ENCODE data around the gene COG8. TPM values are rescaled to one million over a fixed set of nuclear protein-coding genes. Genes with fewer than 3 reads are reported as not detected.

The COG8 gene
- total RNA-seq, 1 donor from 2014 or later, result 32.4 TPM

GRCh38 chr16:69378760-69379159 is 39.4 kb upstream of the COG8 start:
- H3K27ac Mint-ChIP-seq (ENCODE audit: unreplicated experiment), result no peak overlapping the region
- no peak overlapping the region for H2AFZ ChIP-seq (ENCODE audit: low read depth, low read length)
- peak overlapping the region; percentile 24 for H3K4me2 ChIP-seq (ENCODE audit: low read length)
- H3K9me3 ChIP-seq (ENCODE audit: insufficient read depth, low read depth, low read length), result no peaks in the 10 kb centered on the region
- no peak overlapping the region for H3K9ac ChIP-seq (ENCODE audit: low read length)
- H3K79me2 ChIP-seq (ENCODE audit: insufficient read depth, low read length), result peaks cover 36% of the 10 kb centered on the region
- no peak overlapping the region for H3K4me3 ChIP-seq (ENCODE audit: insufficient read depth, low read depth, low read length)
- H3K4me3 Mint-ChIP-seq (ENCODE audit: unreplicated experiment), result no peak overlapping the region
- no peaks in the 10 kb centered on the region for H3K4me1 ChIP-seq (ENCODE audit: insufficient read depth, low read length)
- peaks cover 5% of the 10 kb centered on the region for H3K4me1 Mint-ChIP-seq (ENCODE audit: low read depth, unreplicated experiment)
- DNase-seq (ENCODE audit: low read depth), result peak; percentile 36
- peaks cover 4% of the 10 kb centered on the region for H4K20me1 ChIP-seq (ENCODE audit: insufficient read depth, low read length)
- peaks cover 21% of the 10 kb centered on the region for H3K36me3 ChIP-seq (ENCODE audit: insufficient read depth, low read length)
- no peaks in the 10 kb centered on the region for H3K27me3 ChIP-seq (ENCODE audit: insufficient read depth, low read length)
- TF ChIP-seq EZH2 (IDR thresholded peaks at IDR 0.05; ENCODE audit: insufficient read depth, low read length), result no peak
- TF ChIP-seq, protein P1, sequence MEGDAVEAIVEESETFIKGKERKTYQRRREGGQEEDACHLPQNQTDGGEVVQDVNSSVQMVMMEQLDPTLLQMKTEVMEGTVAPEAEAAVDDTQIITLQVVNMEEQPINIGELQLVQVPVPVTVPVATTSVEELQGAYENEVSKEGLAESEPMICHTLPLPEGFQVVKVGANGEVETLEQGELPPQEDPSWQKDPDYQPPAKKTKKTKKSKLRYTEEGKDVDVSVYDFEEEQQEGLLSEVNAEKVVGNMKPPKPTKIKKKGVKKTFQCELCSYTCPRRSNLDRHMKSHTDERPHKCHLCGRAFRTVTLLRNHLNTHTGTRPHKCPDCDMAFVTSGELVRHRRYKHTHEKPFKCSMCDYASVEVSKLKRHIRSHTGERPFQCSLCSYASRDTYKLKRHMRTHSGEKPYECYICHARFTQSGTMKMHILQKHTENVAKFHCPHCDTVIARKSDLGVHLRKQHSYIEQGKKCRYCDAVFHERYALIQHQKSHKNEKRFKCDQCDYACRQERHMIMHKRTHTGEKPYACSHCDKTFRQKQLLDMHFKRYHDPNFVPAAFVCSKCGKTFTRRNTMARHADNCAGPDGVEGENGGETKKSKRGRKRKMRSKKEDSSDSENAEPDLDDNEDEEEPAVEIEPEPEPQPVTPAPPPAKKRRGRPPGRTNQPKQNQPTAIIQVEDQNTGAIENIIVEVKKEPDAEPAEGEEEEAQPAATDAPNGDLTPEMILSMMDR (IDR thresholded peaks at IDR 0.05; ENCODE audit: insufficient read depth, low read depth, low read length), result no peak
- peaks cover 8% of the 10 kb centered on the region for H3K36me3 Mint-ChIP-seq (ENCODE audit: low read depth, unreplicated experiment)
- no peaks in the 10 kb centered on the region for H3K27me3 Mint-ChIP-seq (ENCODE audit: low read depth, unreplicated experiment)
- H3K9me3 Mint-ChIP-seq (ENCODE audit: unreplicated experiment), result no peaks in the 10 kb centered on the region
- FAIRE-seq, result no peak
- no peak overlapping the region for H3K27ac ChIP-seq (ENCODE audit: low read depth, low read length)

DNA sequence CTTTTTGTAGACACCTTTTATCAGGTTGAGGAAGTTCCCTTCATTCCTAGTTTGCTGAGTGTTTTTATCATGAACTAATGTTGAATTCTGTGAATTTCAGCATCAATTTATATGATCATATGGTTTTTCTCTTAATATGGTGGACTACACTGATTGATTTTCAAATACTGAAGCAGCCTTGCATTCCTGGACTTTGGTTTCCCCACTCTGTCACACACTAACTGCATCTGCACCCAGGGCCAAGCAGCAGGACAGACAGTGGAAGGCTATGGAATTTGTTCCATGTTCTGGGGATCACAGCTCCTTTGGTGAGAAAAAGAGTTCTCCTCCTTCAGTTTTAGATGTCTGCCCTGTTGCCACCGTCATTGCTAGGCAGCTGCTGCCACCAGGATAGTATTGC is 38.7 kb upstream of the COG8 start:
- Histone ChIP-seq H3K9ac (ENCODE audit: low read length) (no peak overlapping the region), H3K79me2 (ENCODE audit: insufficient read depth, low read length) (peaks cover 34% of the 10 kb centered on the region), H3K4me3 (ENCODE audit: insufficient read depth, low read depth, low read length) (no peak overlapping the region), H3K9me3 (ENCODE audit: insufficient read depth, low read depth, low read length) (no peaks in the 10 kb centered on the region), H3K36me3 (ENCODE audit: insufficient read depth, low read length) (peaks cover 19% of the 10 kb centered on the region), H2AFZ (ENCODE audit: low read depth, low read length) (no peak overlapping the region), H3K4me1 (ENCODE audit: insufficient read depth, low read length) (no peaks in the 10 kb centered on the region), H4K20me1 (ENCODE audit: insufficient read depth, low read length) (peaks cover 7% of the 10 kb centered on the region), H3K27ac (ENCODE audit: low read depth, low read length) (no peak overlapping the region), H3K4me2 (ENCODE audit: low read length) (no peak overlapping the region), H3K27me3 (ENCODE audit: insufficient read depth, low read length) (no peaks in the 10 kb centered on the region)
- Mint-ChIP-seq H3K4me1 (ENCODE audit: low read depth, unreplicated experiment) (peaks cover under 1% of the 10 kb centered on the region), H3K4me3 (ENCODE audit: unreplicated experiment) (no peak overlapping the region), H3K27ac (ENCODE audit: unreplicated experiment) (no peak overlapping the region), H3K9me3 (ENCODE audit: unreplicated experiment) (no peaks in the 10 kb centered on the region), H3K36me3 (ENCODE audit: low read depth, unreplicated experiment) (peaks cover 10% of the 10 kb centered on the region), H3K27me3 (ENCODE audit: low read depth, unreplicated experiment) (no peaks in the 10 kb centered on the region)
- no peak for FAIRE-seq
- TF ChIP-seq, protein P1 (IDR thresholded peaks at IDR 0.05; ENCODE audit: insufficient read depth, low read depth, low read length), result no peak
- no peak for TF ChIP-seq EZH2 (IDR thresholded peaks at IDR 0.05; ENCODE audit: insufficient read depth, low read length)
- DNase-seq (ENCODE audit: low read depth), result no peak

- no peaks in the 10 kb centered on the region for H3K27me3 Mint-ChIP-seq (ENCODE audit: low read depth, unreplicated experiment)
- no peaks in the 10 kb centered on the region for H3K9me3 Mint-ChIP-seq (ENCODE audit: unreplicated experiment)
- Histone ChIP-seq H3K27ac (ENCODE audit: low read depth, low read length) (no peak overlapping the region), H2AFZ (ENCODE audit: low read depth, low read length) (no peak overlapping the region), H4K20me1 (ENCODE audit: insufficient read depth, low read length) (peaks cover 7% of the 10 kb centered on the region), H3K36me3 (ENCODE audit: insufficient read depth, low read length) (peaks cover 8% of the 10 kb centered on the region), H3K4me2 (ENCODE audit: low read length) (no peak overlapping the region), H3K27me3 (ENCODE audit: insufficient read depth, low read length) (no peaks in the 10 kb centered on the region), H3K4me1 (ENCODE audit: insufficient read depth, low read length) (no peaks in the 10 kb centered on the region), H3K79me2 (ENCODE audit: insufficient read depth, low read length) (peaks cover 18% of the 10 kb centered on the region), H3K4me3 (ENCODE audit: insufficient read depth, low read depth, low read length) (no peak overlapping the region), H3K9ac (ENCODE audit: low read length) (no peak overlapping the region), H3K9me3 (ENCODE audit: insufficient read depth, low read depth, low read length) (no peaks in the 10 kb centered on the region)
- H3K27ac Mint-ChIP-seq (ENCODE audit: unreplicated experiment), result no peak overlapping the region
- no peak for DNase-seq (ENCODE audit: low read depth)
- peaks cover 12% of the 10 kb centered on the region for H3K36me3 Mint-ChIP-seq (ENCODE audit: low read depth, unreplicated experiment)
- H3K4me1 Mint-ChIP-seq (ENCODE audit: low read depth, unreplicated experiment), result peaks cover 2% of the 10 kb centered on the region
- TF ChIP-seq EZH2 (IDR thresholded peaks at IDR 0.05; ENCODE audit: insufficient read depth, low read length), result no peak
- TF ChIP-seq, protein P1 (IDR thresholded peaks at IDR 0.05; ENCODE audit: insufficient read depth, low read depth, low read length), result no peak
- no peak overlapping the region for H3K4me3 Mint-ChIP-seq (ENCODE audit: unreplicated experiment)
- no peak for FAIRE-seq
Measured at GRCh38 chr16:69376393-69377059, 37.2 kb upstream of the COG8 start.

Measured in astrocyte (in vitro differentiated cells and primary cell).